ENCODE data around the gene EFL1.

GRCh38 chr15:82173108-82173507, 89.4 kb downstream of the EFL1 start:
- TF ChIP-seq CTCF (IDR thresholded peaks at IDR 0.05) = no peak
- TF ChIP-seq POLR2A (IDR thresholded peaks at IDR 0.05) = no peak
